Spleen (tissue), 11 donors: Measurements from ENCODE around the gene UBE2L5. TPM values are rescaled to one million over a fixed set of nuclear protein-coding genes. Genes with fewer than 3 reads are reported as not detected.

Source experiments
- DNase-seq: peaks from one replicate; pipeline ENCODE4 v3.0.0-alpha.2; 2020
- H3K27ac ChIP-seq, 8 donors: fragments of 200-600 bp; sonication (generic) in 7 of 8; 1 replicate in 4 of 8; 2 replicates in 4 of 8; pipeline versions ENCODE4 v1.5.0 to v1.8.0; 2016 to 2021; ENCODE audit warnings: inconsistent platforms in 4 of 8, mild to moderate bottlenecking in 4 of 8, moderate library complexity in 1 of 8
- H3K27me3 ChIP-seq, 7 donors: fragments of 200-600 bp; sonication (generic) in 6 of 7; replicated peaks in 1 of 7; 1 replicate in 4 of 7; 2 replicates in 3 of 7; pipeline versions ENCODE4 v1.5.0 to v1.8.0; 2016 to 2021; ENCODE audit warnings: inconsistent platforms in 3 of 7, mild to moderate bottlenecking in 1 of 7
- H3K36me3 ChIP-seq, 6 donors: fragments of 200-600 bp; sonication (generic) in 5 of 6; 1 replicate in 4 of 6; 2 replicates in 2 of 6; pipeline versions ENCODE4 v1.5.0 to v1.8.0; 2016 to 2021; ENCODE audit warnings: inconsistent platforms in 2 of 6
- H3K4me1 ChIP-seq, 6 donors: fragments of 200-600 bp; sonication (generic) in 5 of 6; 1 replicate in 3 of 6; 2 replicates in 3 of 6; pipeline versions ENCODE4 v1.5.0 to v1.8.0; 2016 to 2021; ENCODE audit warnings: inconsistent platforms in 3 of 6
- H3K4me3 ChIP-seq, 8 donors: fragments of 200-600 bp; sonication (generic) in 7 of 8; 1 replicate in 4 of 8; 2 replicates in 4 of 8; pipeline versions ENCODE4 v1.5.0 to v1.8.0; 2016 to 2021; ENCODE audit warnings: inconsistent platforms in 4 of 8, mild to moderate bottlenecking in 4 of 8, moderate library complexity in 2 of 8
- H3K9me3 ChIP-seq, 8 donors: fragments of 200-600 bp; sonication (generic) in 7 of 8; 1 replicate in 4 of 8; 2 replicates in 4 of 8; pipeline versions ENCODE4 v1.5.0 to v1.8.0; 2016 to 2021; ENCODE audit warnings: inconsistent platforms in 4 of 8
- CTCF ChIP-seq, 11 experiments: fragments of 200-600 bp in 7 of 11; fragments of 450-650 bp in 4 of 11; sonication (generic) in 4 of 11; IDR thresholded peaks in 8 of 11; conservative IDR thresholded peaks in 3 of 11; 1 replicate in 7 of 11; 2 replicates in 4 of 11; pipeline versions ENCODE4 v1.4.0 to v1.8.0; 2016 to 2021; ENCODE audit warnings: antibody characterized with exemption in 11 of 11, inconsistent platforms in 4 of 11, mild to moderate bottlenecking in 1 of 11
- POLR2A ChIP-seq, 3 donors: fragments of 450-650 bp; IDR thresholded peaks; one replicate each; pipeline ENCODE4 v1.5.1; 2017; ENCODE audit warnings: antibody characterized with exemption in 3 of 3, mild to moderate bottlenecking in 1 of 3
- POLR2AphosphoS5 ChIP-seq, 3 donors: sonication (generic); formaldehyde crosslinking; IDR thresholded peaks; one replicate each; pipeline ENCODE4 v1.5.1; 2017; ENCODE audit warnings: antibody characterized with exemption in 3 of 3
- WGBS, 5 donors: extraction: QIAGEN DNeasy Blood & Tissue Kit in 3 of 5; methylation state at CpG; one replicate each; pipeline versions ENCODE4 v1.1.5 to v1.1.7; 2013 to 2018; 5-methylcytosine and 5-hydroxymethylcytosine counted together
- intact Hi-C: fragments of 100-400 bp; cut with DNase I; formaldehyde crosslinking; loops from one replicate; pipeline ENCODE4 v1.15.0; 2023; ENCODE audit warnings: low total_unique reads
- polyA plus RNA-seq, 3 donors: library from polyadenylated mRNA; stranded (reverse); fragments of 200-250 nt; gene quantifications; one replicate each; pipeline ENCODE4 v1.2.1, GENCODE V29; 2013
- total RNA-seq, 7 donors: library from RNA; depleted of rRNA in 3 of 7; stranded (reverse); fragments of >200 nt in 3 of 7; fragmentation: NEBNext Ultra II Directional in 4 of 7; extraction: Animal tissue kit (Norgen Biotek cat#: 25700) in 4 of 7; gene quantifications; one replicate each; pipeline versions ENCODE4 v1.1.0 to v1.2.1, GENCODE V29; 2016 to 2021
- donor health status: healthy with polysubstance abuse.
- donor health status: DM: no; HTN: no; CAD: no; lungs with moderate emphysema.
- donor health status: DM: no; HTN: no; CAD: no.
- donor health status: Bipolar disorder and iron deficiency.
- donor health status: healthy.
- donor health status: DM: no; HTN: no; CAD: no.
- donor health status: DM: yes; HTN: yes; CAD: no.

UBE2L5 gene
- total and polyA plus RNA-seq, 10 donors = 0.05 TPM; not detected in 9

- no peak for DNase-seq
- H3K27ac ChIP-seq = peak overlapping the region in 7 of 8 donors; percentile 49 to 81 (median 78)
- peaks cover 19 to 59% (median 53%) of the 10 kb centered on the region in 6 donors for H3K4me1 ChIP-seq
- no peaks in the 10 kb centered on the region for H3K9me3 ChIP-seq
- 58 to 74% (median 70%) methylated on average over 2 of the region's 2 CpGs for WGBS, 5 donors
- TF ChIP-seq CTCF (IDR thresholded peaks at IDR 0.05 in 8 of 11, conservative IDR thresholded peaks at IDR 0.05 in 3 of 11) (no peak), POLR2AphosphoS5 (IDR thresholded peaks at IDR 0.05) (no peak), POLR2A (IDR thresholded peaks at IDR 0.05) (no peak)
- H3K36me3 ChIP-seq = no peaks in the 10 kb centered on the region
- H3K4me3 ChIP-seq = peak overlapping the region in 1 of 8 donors; percentile 62
- no peaks in the 10 kb centered on the region for H3K27me3 ChIP-seq
- intact Hi-C loops = no loop called here
These were observed 45.0 kb upstream of the UBE2L5 start for GRCh38 chr13:30377312-30377685.

GRCh38 chr13:30378191-30378590 lies 44.1 kb upstream of the UBE2L5 start:
- intact Hi-C loops = no loop called here
- no peak overlapping the region for H3K4me3 ChIP-seq
- H3K27me3 ChIP-seq = no peaks in the 10 kb centered on the region
- WGBS, 5 donors = 86 to 98% (median 91%) methylated on average over 2 of the region's 2 CpGs
- no peak for DNase-seq
- H3K36me3 ChIP-seq = no peaks in the 10 kb centered on the region
- H3K4me1 ChIP-seq = peaks cover 14 to 55% (median 47%) of the 10 kb centered on the region in 6 donors
- TF ChIP-seq CTCF (IDR thresholded peaks at IDR 0.05 in 8 of 11, conservative IDR thresholded peaks at IDR 0.05 in 3 of 11) (no peak), POLR2AphosphoS5 (IDR thresholded peaks at IDR 0.05) (no peak), POLR2A (IDR thresholded peaks at IDR 0.05) (no peak)
- no peaks in the 10 kb centered on the region for H3K9me3 ChIP-seq
- H3K27ac ChIP-seq = peak overlapping the region in 4 of 8 donors; percentile 78 to 81 (median 78)

GRCh38 chr13:30381049-30381448 lies 41.2 kb upstream of the UBE2L5 start:
- WGBS, 5 donors = 91 to 98% (median 93%) methylated on average over 2 of the region's 2 CpGs

More at GRCh38 chr13:30381049-30381448, 41.2 kb upstream of the UBE2L5 start:
- no peak for TF ChIP-seq POLR2AphosphoS5 (IDR thresholded peaks at IDR 0.05)
- TF ChIP-seq POLR2A (IDR thresholded peaks at IDR 0.05) = no peak
- no peak for TF ChIP-seq CTCF (IDR thresholded peaks at IDR 0.05 in 8 of 11, conservative IDR thresholded peaks at IDR 0.05 in 3 of 11)
- Histone ChIP-seq H3K9me3 (no peaks in the 10 kb centered on the region), H3K4me1 (peaks cover 3 to 28% (median 20%) of the 10 kb centered on the region in 6 donors), H3K36me3 (no peaks in the 10 kb centered on the region), H3K4me3 (no peak overlapping the region), H3K27me3 (no peaks in the 10 kb centered on the region), H3K27ac (no peak overlapping the region)
- intact Hi-C loops = no loop called here
- DNase-seq = no peak
